Islet of Langerhans (tissue), 1 donor: ENCODE measurements around the gene PLA2G4A.

ENCODE experiments used
- FAIRE-seq: peaks from one replicate; lab custom pipeline; 2011; peaks lifted over from hg19 to GRCh38; lab: Jason Lieb, UNC

Gene PLA2G4A

DNA sequence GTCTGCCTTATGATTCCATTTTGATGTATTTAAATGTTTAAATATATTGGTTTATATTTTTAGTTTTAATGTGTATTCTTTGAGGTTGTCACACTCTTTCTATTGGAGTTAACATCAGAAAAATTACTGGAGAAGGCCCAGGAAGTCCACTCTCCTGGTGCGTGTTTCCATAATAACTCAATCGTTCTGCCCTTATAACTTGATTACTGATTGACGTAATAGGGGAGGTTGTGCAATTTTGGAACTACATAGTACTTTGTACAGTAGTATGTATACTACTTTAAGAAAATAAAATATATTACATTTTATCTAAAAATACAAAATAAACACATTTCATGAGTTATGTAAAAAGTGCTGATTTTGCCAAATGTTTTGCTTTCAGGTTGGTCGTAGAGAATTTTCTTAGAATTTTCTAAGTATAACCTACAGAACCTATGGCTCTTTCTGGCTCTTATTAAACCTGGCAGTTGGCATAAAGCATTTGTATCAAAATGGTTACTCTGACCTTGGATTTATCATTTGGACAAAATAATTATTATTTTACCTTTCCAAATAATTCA, 5.7 kb downstream of the PLA2G4A start:
- FAIRE-seq, result no peak

DNA sequence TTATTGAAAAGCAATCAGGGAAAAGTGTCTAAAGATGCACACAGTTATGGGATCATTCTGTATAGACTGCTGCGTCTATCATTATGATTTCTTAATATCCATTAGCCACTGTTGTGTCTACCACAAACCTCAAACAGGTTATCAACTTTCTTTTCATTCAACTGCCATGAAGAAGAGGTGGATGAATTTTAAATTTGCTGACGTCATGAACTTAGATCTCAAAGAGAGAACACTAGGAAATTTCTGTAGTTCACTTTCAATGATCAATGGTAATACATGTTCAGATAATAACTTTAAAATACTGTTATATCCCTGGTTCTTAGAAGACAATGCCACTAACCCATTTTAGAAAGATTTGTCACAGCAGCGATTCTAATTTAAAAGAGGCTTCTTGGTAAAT, 6.7 kb downstream of the PLA2G4A start:
- FAIRE-seq, result no peak

DNA sequence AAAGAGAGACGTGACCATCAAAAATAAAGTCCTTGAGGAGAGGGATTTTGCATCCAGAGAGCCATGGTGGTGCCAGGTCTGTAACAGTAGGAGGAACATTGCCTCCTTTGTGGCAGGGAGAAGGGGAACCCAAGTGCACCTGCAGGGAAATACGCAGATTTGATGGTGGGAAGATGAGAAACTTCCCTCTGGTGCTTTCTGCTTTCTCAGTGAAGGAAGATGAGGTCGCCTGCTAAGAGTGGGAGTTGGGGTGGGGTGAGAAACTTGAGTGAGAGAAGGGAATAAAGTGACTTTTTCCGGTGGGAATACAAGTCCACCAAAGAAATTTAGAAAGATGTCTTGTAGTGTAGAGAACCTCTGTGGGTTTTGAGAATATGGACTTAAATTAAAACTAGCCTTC, 9.1 kb downstream of the PLA2G4A start:
- FAIRE-seq, result no peak

DNA sequence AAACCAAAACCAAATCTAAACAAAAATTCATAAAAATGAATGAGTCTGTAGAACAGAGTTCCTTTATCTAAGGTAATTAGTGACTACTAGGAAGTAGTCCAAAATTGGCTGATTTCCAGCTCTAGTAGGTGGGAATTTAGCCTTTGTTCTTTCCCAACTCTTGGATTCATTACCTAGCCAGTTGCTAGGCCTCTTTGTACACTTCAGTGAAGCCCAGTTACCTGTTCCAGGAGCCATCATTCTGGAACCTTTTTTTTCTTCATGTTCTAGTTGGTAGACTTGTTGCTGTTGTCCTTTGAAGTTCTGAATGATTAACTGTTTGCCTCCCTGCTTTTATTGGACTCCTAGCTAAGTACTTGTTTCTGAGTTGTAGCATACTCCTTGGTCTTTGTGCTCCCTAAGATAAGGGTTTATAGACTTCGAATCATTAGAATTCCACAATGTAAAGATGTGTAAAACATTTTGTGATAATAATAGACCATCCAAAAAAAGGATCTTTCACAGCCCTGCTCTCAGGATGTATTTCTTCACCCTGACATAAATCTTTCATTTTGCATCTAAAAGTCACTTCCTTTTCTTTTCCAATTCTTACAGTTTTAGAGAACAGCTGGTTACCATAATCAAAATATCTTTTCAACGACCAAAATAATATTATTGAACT, 9.8 kb downstream of the PLA2G4A start:
- FAIRE-seq, result no peak

DNA sequence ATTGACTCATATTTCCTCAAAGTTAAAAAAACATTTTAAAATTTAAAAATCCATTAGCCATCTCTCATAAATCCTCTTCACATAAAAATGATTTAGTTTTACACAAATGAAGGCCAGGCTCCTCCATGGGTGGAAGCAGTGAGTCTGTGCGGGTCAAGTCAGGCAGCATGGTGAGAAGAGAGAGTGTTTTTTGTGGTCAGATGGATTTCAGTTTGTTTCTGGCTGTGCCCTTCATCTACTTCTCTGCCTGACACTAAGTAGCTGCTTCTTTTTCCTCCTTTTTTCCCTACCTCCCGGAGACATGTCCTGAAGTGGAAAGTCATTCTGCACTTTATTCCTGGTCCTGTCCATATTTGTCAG, 10.3 kb downstream of the PLA2G4A start:
- FAIRE-seq, result no peak

DNA sequence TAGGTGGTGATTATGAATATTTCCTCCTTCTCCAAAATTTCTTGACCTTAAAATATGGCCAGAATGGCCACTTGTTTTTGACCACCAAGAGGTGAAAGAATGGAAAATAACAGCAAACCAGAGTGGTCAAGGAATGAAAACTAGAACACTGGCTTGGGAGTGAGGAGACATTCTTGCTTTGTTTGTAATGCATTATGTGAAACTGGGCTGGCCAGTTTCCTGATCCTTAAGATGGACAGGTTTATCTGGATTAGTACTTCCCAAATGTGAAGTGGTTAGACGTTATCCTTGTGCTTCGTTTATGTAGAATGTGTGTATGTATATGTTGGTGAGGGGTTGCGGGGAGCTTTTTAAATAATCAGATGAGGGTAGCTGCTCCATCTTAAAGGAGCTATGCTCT, 12.8 kb downstream of the PLA2G4A start:
- no peak for FAIRE-seq

DNA sequence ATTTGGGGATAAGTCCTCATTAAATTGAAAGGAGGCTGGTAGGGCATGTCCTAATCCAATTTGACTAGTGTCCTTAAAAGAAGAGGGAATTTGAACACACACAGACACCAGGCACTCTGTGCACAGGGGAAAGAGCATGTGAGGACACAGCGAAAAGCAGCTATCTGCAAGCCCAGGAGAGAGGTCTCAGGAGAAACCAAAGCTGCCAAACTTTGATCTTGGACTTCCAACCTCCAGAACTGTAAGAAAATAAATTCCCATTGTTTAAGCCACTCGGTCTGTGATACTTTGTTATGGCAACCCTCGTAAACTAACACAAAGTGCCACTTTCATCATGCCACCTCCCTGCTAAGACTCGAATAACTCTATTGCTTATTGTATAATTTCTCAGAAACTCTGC, 13.8 kb downstream of the PLA2G4A start:
- no peak for FAIRE-seq

DNA sequence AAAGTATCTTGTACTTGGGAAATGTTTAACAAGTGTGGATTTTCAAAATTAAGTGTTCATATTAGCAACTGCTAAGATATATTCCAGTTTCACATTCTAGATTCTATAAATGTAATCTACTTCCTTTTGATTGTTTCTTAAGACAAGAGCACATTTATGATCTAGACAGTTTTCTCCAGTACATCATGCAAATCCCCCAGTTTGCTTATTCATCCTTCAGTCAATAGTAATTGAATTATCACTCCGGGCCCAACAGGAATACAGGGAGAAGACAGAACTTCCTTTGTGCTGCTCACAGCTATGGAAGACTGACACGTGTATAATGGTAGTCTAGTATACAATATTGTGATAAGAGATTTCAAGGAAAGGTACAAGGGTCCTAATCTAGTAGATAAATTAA, 14.5 kb downstream of the PLA2G4A start:
- no peak for FAIRE-seq

DNA sequence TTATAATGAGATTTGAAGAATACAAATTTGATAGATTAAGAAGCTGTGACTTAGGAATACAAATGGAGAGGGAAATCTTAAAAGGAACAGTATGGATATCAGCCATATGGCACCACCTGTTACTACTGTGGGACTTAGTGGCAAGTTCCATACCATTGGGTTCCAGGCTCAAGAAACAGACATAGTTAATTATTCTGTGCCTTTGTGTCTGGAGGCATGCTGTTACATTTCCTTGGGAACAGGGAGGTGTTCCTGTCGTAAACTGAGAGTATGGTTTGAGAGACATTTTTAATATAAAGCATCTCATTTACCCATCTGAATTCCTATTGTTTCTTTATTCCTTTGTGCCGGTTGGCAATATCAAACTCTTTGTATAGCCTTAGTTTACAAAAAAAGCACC, 15.2 kb downstream of the PLA2G4A start:
- FAIRE-seq, result no peak

DNA sequence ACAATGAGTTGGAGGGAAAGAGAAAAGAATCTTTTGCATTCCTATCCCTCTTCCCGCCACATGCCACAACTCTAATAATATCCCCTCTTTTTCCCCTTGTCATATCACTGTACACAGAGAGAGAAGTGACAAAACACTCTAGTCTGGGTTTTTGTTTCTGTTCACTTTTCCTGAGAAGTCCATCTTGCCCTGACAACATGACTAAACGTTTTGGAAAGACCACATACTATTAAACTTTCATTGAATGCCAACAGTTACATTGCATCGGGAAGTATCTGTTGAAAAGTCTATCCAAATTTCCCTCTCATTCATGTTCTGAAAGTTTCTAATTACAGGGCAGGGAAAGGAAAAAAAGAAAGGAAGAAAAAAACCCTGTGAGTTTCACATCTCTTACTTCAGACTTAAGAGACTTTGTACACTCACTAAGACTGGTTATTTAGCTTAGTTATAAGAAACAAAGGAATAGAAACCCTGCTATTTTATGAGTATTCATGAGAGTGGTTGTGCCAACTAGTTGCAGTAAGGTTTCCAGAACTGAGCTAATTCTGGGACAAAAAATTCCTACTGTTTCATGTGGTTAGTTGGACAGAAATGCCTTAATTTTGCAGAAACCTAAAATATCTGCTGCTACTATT, 16.9 kb downstream of the PLA2G4A start:
- FAIRE-seq, result no peak

DNA sequence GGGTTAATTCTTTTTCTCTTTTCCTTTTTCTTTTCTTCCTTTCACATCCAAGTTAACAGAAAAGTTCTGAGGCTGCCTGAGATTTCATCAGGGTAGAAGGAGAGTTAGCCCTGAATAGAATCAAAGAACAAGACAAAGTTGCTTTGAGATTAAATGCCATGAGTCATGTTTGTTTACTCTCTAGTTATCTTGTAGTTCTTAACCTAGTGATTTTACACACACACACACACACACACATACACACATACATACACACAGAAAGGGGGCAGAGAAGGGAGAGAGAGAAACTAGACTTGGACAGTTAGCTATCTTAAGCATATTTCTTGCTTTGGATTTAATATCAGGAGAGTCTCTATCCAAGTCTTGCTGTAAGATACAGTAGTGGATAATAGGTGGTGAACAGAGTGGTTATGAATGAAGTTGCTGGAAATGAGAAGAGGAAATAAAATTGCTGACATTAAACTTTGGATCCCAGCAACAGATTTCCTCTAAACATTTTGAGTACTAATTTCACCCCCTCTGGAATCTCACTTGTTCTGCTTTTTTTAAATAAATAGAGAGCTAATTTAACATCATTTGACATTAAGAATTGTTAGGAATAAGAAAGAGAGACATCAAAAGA, 19.9 kb downstream of the PLA2G4A start:
- no peak for FAIRE-seq

DNA sequence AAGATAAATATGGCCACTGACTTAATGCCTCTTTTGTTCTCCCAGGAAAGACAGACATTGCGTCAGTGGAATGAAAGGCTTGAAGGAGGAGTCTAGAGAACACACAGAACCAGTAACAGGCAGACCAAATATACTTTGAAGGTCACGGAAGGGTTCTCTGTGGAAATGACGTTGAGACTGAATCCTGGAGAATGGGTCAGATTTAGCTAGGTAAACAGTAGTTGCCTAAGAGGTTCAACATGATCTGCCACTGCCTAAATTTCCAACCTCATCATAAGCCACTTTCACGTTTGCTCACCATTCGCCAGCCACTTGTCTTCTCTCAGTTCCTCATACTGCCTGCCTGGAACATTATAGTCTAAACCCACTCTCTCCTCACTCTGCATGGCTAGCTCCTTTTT, 20.5 kb downstream of the PLA2G4A start:
- FAIRE-seq, result no peak

DNA sequence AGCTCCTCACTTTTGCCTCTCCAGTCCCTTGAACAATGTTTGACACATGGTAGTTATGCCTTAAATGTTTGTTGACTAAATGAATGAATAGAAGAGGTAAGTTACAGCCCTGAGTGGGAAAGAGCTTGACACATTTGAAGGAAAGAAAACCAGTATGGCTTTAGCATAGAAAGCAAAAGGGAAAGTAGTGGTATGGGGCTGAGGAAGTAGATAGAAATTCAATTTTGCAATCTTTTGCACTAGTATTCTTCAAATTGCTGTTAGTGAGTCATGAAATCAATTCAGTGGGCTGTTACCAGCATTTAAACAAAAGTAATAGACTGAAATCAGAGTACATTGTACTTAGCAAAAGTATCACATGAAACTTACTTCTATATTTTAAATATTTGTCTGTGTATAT, 21.1 kb downstream of the PLA2G4A start:
- FAIRE-seq, result no peak

DNA sequence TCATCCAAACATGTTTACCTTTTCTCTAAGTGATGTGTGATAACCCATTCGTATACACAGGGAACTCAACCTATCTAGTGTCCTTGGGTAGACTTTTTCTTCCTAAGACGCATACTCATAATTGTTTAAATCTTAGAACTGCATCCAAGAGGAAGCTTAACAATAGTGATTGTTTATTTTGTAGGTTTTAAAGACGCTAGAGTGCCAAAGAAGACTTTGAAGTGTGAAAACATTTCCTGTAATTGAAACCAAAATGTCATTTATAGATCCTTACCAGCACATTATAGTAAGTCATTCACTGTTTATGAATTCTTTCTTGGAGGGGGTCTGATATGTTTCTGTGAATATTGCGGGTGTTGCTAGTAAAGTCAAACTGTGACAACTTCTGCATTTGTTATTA, 25.4 kb downstream of the PLA2G4A start:
- FAIRE-seq, result no peak

DNA sequence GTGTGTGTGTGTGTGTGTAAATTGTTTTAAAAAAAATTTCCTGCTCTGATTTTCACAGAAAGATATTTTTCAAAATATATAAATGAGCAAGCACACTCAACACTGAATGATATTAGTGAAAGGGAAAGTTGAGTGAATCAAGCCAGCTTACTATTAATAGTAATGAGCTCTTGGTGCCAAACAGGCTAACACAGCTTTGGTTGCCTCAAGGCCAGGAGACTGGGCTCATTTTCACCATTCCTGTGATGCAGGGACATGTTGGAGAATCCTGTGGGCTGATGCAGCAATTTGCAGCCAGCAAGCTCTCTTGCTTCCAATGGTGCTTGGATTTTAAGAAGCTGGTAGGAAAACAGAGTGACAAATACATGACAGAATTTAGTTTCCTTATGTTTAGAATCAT, 30.2 kb downstream of the PLA2G4A start:
- FAIRE-seq, result no peak

DNA sequence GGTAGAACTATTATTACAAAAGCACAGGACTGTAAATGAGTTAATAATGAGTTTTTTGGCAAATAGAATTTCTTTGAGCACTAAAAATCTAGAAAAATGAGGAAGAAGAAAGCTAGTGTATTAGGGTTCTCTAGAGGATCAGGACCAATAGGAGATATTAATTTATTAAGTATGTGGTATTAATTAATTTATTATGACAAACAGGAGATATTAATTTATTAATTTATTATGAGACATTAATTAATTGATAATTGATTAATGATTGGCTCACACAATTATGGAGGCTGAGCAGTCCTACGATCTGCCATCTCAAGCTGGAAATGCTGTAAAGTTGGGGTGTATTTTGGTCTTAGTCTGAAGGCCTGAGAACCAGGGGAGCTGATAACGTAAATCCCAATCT, 31.2 kb downstream of the PLA2G4A start:
- peak; percentile 13 for FAIRE-seq

DNA sequence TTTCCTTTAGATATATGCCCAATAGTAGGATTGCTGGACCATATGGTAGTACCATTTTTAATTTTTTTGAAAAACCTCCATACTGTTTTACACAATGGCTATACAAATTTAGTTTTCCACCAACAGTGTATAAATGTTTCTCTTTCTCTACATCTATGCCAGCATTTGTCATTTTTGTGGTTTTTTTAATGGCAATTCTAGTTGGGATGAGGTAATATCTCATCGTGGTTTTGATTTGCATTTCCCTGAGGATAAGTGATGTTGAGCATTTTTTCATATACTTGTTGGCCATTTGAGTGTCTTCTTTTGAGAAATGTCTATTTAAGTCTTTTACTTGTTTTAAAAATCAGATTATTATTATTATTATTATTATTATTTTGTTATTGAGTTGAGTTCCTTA, 35.5 kb downstream of the PLA2G4A start:
- no peak for FAIRE-seq

DNA sequence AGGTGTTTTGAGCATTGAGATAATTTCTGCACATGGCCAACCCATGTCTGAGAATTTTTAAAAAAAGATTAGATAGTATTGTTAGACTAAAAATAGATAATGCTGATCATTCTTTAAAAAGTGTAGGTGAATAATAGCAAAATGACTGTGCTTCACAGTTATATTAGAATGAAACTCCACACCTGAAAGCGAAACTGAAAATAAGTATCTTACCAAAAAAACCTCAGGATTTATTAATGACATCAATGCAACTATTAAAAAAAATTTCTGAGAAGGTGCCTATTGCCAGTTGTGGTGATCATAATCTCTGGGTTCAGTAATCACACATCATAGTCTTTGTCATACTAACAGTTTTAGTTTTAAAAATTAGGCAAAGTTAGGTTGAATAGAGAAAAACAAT, 36.5 kb downstream of the PLA2G4A start:
- peak; percentile 61 for FAIRE-seq

DNA sequence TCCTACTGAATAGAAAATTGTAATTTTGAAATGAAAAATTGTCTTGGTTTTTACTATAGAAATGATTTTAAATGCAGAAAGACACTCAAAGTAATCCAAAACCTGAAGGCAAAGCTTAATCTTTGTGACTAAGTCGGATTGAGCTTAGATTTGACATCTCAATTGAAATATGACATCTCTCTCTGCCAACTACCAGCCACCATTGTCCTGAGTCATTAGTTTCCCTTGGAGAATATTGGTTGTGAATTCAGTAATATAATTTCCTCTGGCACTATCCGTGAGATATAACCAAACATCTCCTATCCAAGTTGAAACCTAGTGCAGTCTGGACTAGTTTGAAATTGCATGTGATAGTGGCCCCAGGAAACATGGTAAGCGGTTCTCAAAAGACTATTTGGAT, 37.1 kb downstream of the PLA2G4A start:
- no peak for FAIRE-seq

DNA sequence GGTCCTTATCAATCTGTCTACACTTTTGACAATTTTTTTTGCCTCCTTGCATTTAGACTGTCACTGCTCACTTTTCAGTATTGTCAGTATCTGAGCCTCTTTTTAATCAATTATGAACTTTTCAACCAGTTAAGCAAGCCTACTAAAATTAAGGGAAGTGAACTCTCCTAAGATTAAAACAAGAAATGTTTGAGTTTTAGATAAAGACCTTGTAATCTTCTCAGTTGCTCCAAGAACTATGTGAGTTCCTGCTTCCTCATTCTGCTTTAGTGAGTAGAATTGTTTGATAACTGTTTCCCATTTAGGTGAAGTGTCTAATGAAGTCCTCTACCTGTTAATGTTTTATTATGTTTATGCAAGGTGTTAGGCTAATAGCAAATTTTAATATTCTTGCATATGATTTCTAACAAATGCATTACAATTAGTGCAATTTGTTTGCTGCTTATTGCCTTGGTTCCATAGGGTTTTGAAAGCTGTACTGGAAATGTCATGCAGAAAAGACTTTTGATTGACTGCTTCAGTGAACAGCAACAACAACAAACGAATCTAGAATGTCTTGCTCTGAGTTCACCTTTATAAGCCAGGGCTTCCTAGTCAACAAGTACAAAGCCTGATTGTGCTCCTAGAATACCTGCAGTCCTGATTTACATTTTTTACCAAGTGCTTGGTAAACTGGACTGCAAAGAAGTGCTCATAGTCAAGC, 40.9 kb downstream of the PLA2G4A start:
- no peak for FAIRE-seq

DNA sequence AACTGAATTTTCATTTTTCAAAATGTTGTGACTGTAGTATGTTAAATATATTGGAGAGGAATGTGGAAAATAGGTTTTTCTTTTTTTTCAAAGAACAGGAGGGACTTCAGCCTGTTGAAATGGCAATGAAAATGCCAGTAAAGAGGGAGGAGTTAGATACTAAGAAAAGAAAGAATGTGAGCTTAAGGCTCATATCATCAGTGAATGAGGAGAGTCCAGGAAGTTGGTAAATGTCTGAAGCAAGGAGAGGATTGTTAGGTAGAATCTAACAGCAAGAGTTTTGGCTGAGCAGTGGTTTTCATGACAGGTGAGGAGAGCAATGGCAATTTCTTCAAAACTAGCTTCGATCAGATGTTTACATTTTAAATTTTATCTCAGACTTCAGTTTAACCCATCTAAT, 43.0 kb downstream of the PLA2G4A start:
- no peak for FAIRE-seq

DNA sequence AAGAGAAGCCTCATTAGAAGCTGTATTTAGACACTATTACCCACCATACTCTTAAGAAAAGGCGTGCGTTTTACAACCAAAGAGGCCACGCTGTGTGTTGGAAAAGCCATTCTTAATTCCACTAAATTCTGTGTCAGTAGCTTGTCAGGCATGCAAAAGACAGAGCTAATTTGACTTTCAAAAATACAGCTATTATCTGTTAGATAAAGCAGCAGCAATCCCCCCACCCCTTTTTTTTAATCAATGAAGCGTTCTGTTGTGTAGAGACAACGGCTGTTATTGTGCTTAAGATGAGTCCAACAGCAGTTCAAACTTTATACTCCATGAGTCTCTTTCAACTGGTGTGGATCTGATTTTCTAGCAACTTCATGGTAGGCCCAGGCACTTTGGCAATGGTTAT, 43.5 kb downstream of the PLA2G4A start:
- FAIRE-seq, result no peak

DNA sequence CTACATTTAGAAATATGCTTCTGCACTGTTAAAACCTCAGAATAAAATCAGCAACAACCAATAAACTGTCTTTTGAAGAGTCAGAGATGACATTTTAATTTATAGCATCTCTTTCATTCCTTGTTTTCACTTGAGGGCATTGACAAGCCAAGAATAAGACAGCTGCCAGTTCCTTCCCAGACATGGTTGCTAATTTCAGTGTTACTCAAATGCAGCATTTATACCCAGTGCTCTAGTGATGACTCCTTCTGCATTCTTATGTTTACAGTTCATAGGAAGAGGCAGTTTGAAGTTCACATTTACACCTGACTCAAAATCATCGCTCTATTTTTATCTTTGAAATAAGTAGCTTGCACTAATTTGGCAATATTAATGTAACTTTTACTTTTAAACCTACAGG, 44.9 kb downstream of the PLA2G4A start:
- no peak for FAIRE-seq
